GM12892 (cell line): ENCODE data around the gene ABHD3. TPM values are rescaled to one million over a fixed set of nuclear protein-coding genes. Genes with fewer than 3 reads are reported as not detected.

Experiments used
- DNase-seq: peaks from one replicate; pipeline ENCODE4 v3.0.0; 2011; ENCODE audit not compliant: insufficient read length
- FAIRE-seq: peaks from 2 replicates; lab custom pipeline; 2011; peaks lifted over from hg19 to GRCh38; lab: Jason Lieb, UNC
- POLR2A ChIP-seq: IDR thresholded peaks from 2 replicates; pipeline ENCODE4 v1.6.1; 2011; ENCODE audit warnings: low read depth, low read length, control low read depth
- POLR2AphosphoS5 ChIP-seq: IDR thresholded peaks from 2 replicates; pipeline ENCODE4 v1.6.1; 2011; ENCODE audit warnings: low read depth, low read length, control low read depth
- TAF1 ChIP-seq: IDR thresholded peaks from 2 replicates; pipeline ENCODE4 v1.6.1; 2011; ENCODE audit warnings: low read depth, mild to moderate bottlenecking, control low read depth, low read length, borderline replicate concordance
- polyA plus RNA-seq: library from polyadenylated mRNA; unstranded; fragments of >200 nt; gene quantifications from one replicate; pipeline ENCODE4 v1.2.1, GENCODE V29; 2012; ENCODE audit warnings: missing spikeins, inconsistent platforms; ENCODE audit not compliant: missing spikeins

ABHD3 gene
- 18.6 TPM for polyA plus RNA-seq

DNA sequence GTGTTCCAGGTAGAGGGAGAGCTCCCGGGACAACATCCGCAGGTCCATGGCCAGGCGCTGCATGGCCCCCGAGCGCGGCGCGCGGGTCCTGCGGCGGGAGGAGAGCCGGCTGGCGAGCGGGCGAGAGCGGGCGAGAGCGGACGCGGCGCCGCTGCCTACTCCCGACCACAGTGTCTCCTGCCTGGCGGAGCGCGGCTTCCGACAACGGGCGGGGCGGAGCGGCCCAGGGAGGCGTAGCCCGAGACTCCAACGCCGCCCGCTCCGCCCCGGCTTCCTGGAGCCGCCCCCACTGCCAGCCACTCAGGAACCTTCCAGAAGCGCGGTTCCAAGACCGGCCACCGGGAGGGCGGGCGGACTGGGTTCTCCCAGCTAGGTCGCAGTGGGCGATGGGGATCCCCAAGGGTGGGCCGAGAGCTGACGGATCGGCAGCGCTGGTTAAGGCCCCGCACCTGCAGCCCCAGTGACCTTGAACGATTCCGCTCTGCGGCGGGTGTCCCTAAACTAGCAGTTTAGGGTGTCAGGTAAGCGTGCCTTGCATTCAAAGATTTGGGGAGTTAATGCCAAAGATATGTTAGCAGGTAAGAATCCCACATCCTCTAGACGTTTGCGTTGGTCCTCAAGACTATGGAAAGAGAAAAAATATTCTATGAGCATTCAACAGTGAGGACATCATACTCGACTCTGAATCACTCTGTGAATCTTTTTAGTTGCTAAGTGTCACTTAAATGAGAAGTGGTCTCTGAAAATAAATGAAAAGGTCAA is at the start of gene ABHD3:
Gene ABHD3 (minus strand): TSS at position 172 of the 762 bp plus-strand sequence. CDS start 109 bp downstream, at position 63.
- FAIRE-seq (peak; percentile 97), DNase-seq (peak; percentile 83)
- TF ChIP-seq POLR2AphosphoS5 = peak; percentile 82
- TF ChIP-seq POLR2A = peak; percentile 91; the same call in 1 of the 2 replicates
- TF ChIP-seq TAF1 = peak; percentile 79

GRCh38 chr18:21747764-21748693 is 43.5 kb upstream of the ABHD3 start:
- DNase-seq = no peak
- no peak for TF ChIP-seq POLR2A
- TF ChIP-seq TAF1 = no peak
- peak; percentile 56 for FAIRE-seq

GRCh38 chr18:21747268-21747667 is 42.7 kb upstream of the ABHD3 start:
- TF ChIP-seq POLR2AphosphoS5 = no peak
- TF ChIP-seq TAF1 = no peak
- no peak for TF ChIP-seq POLR2A
- peak; percentile 27 for FAIRE-seq
- DNase-seq = no peak

DNA sequence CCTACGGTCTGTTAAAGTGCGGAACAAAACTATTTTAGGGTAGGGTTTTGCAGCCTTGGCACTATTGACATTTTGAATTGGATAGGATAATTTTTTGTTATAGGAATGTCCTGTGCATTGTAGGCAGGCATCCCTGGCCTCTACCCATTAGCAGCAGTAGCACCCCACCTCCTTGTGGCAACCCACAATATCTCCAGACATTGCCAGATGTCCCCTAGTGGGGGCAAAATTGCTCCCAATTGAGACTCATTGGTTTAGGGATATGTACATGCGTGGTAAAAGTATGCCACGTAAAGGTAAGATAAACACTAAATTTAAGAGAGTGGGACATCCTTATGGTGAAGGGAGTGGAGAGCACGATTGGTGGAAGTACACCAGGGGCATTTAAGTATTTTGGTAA is 40.7 kb upstream of the ABHD3 start:
- no peak for DNase-seq
- FAIRE-seq = no peak
- no peak for TF ChIP-seq POLR2AphosphoS5
- no peak for TF ChIP-seq POLR2A
- no peak for TF ChIP-seq TAF1

DNA sequence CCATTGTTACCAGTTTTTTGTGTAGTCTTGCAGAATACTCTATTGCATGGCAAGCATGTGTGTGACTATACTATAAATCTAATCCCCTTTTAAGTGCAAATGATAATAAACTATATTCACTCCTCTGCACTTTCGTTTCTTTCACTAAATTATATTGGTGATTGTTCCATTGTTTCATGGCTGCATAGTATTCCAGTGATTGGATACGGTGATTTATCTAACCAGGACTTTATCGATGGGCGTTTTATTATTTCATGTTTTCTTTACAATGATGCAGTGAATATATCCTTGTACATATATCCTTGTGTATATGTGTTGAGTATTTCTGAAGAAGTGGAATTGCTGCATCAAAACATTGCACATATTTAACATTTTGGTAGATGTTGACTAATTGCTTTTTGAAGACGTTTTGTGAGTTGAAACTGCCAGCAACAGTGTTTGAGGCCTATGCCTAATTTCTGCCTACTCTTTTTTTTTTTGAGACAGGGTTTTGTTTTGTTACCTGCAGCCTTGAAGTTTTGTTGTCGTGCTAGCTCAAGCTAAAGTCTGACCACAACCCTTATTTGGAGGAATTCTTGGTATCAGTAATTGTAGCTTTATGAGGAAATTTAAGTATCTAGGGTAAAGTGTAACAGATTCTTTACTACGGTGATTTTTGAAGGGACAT is 38.7 kb upstream of the ABHD3 start:
- no peak for DNase-seq
- no peak for FAIRE-seq
- TF ChIP-seq TAF1 (no peak), POLR2AphosphoS5 (no peak), POLR2A (no peak)

DNA sequence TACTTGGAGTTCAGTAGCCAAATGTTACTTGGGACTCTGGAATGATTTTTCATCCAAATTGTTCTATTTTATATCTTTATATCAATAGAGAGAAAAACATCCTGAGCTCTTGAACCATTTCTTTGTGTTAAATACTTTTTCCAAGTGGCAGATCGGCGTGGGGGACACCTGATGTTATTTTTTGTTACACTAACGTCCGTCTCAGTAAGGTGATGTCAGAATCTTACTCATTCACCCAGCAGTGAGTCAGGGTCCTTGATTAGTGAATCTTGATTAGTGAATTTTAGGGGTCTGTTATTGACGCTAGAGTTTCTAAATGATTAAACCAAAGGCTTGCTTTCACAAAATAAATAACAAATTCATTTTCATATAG is 37.7 kb upstream of the ABHD3 start:
- TF ChIP-seq POLR2A (no peak), POLR2AphosphoS5 (no peak), TAF1 (no peak)
- no peak for DNase-seq
- FAIRE-seq = no peak

- FAIRE-seq = no peak
- no peak for TF ChIP-seq POLR2AphosphoS5
- TF ChIP-seq POLR2A = no peak
- TF ChIP-seq TAF1 = no peak
- DNase-seq = no peak
These were observed 37.2 kb upstream of the ABHD3 start for GRCh38 chr18:21741562-21742314.

DNA sequence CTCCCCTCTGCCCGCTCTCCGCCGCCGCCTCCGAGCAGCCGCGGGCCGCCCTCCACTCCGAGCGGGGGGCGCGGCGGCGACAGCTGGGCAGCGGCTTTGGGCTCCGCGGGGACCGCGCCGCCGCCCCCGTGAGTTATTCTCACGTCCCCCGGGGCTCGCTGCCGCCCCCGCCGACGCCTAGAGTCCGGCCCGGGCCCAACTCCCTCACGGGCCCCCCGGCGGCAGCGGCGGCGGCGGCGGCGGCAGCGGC is 36.7 kb upstream of the ABHD3 start:
- no peak for TF ChIP-seq POLR2A
- no peak for TF ChIP-seq POLR2AphosphoS5
- no peak for TF ChIP-seq TAF1
- DNase-seq (no peak), FAIRE-seq (peak; percentile 27)

DNA sequence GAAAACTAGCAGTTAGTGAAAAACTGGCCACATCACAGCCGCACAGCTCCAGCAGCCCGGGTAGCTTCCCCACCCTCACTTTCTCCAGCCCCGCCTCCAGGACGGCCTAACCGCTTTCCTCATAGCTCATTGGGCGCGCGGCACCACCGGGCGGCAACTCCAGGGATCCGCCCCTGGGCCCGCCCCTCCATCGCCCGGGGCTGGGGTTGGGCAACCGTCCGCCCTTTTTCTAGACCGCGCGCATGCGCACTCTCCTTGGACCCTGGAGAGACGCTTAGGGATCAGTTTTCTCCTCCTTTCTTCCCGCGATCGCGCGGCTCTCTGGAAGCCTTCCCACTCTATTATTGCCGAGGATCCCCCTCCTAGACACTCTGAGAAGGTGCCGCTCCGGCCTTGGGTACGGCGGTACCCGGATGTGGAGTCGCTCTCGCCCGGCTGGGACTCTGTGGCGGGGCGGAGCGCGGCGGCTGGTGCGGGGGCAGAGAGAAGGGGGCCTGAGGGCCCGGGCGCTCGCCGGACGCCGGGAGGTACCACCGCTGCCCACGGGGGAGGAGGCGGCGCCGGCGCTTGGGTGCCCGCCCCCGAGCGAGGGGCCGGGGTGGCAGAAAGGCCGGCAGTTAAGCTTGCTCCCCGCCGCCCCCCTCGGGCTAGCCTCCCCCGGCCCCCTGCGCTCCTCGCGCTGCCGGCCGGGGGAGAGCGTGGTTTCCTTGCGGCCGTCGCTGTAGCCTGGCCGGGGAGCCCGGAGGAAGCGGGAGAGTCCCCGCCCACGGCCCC is 36.2 kb upstream of the ABHD3 start, which contains the start of gene MIB1:
Gene MIB1 (plus strand): TSS at position 255 of the 774 bp plus-strand sequence. CDS start 792 bp downstream, outside the sequence.
- FAIRE-seq (peak; percentile 98), DNase-seq (peak; percentile 79)
- TF ChIP-seq POLR2AphosphoS5 (peak; percentile 50; the same call in 1 of the 2 replicates), TAF1 (0 out of 2 replicates have a peak, but pooled peaks have one; percentile 10), POLR2A (0 out of 2 replicates have a peak, but pooled peaks have one; percentile 44)
